H1 (cell line): ENCODE data around the gene YWHAG. TPM values are rescaled to one million over a fixed set of nuclear protein-coding genes. Genes with fewer than 3 reads are reported as not detected.

ENCODE experiments used
- CTCF ChIA-PET: fragments of 300-600 bp; sonication (Branson Sonifier 250); formaldehyde crosslinking; loops from one replicate; lab custom pipeline; 2021; ENCODE audit not compliant: partially characterized antibody; lab: Charles Lee
- POLR2A ChIA-PET: fragments of 300-600 bp; sonication (Branson Sonifier 250); formaldehyde crosslinking; loops from one replicate; lab custom pipeline; 2021; ENCODE audit warnings: inconsistent platforms; ENCODE audit not compliant: partially characterized antibody; lab: Charles Lee
- DNase-seq, 2 experiments: peaks; one replicate each; pipeline versions ENCODE4 v3.0.0 to v3.0.0-alpha.2; 2010 to 2022; ENCODE audit warnings: low spot score in 2 of 2, low read depth in 1 of 2, mixed read lengths in 1 of 2
- FAIRE-seq: peaks from 2 replicates; lab custom pipeline; 2011; peaks lifted over from hg19 to GRCh38; lab: Jason Lieb, UNC
- H2AFZ ChIP-seq: 2 replicates; pipeline ENCODE4 v1.8.1; 2012; ENCODE audit warnings: low read length, inconsistent platforms
- H2AK5ac ChIP-seq: 2 replicates; pipeline ENCODE4 v1.6.1; 2013; ENCODE audit warnings: low read depth, low read length
- H2BK120ac ChIP-seq: replicated peaks from 2 replicates; pipeline ENCODE3; 2013; ENCODE audit warnings: low read depth, low read length, inconsistent platforms
- H2BK12ac ChIP-seq: 2 replicates; pipeline ENCODE4 v1.6.1; 2013; ENCODE audit warnings: low read depth, low read length
- H2BK15ac ChIP-seq: 2 replicates; pipeline ENCODE4 v1.6.1; 2013; ENCODE audit warnings: low read length
- H2BK20ac ChIP-seq: 2 replicates; pipeline ENCODE4 v1.6.1; 2013; ENCODE audit warnings: low read length
- H2BK5ac ChIP-seq: 2 replicates; pipeline ENCODE4 v1.6.1; 2013; ENCODE audit warnings: low read depth, low read length
- H3K14ac ChIP-seq: 2 replicates; pipeline ENCODE4 v1.6.1; 2013; ENCODE audit warnings: inconsistent platforms; ENCODE audit not compliant: insufficient read length
- H3K18ac ChIP-seq: 2 replicates; pipeline ENCODE4 v1.6.1; 2013; ENCODE audit warnings: low read length; ENCODE audit errors: extremely low read depth
- H3K23ac ChIP-seq: 2 replicates; pipeline ENCODE4 v1.6.1; 2013; ENCODE audit warnings: inconsistent platforms; ENCODE audit not compliant: insufficient read length
- H3K23me2 ChIP-seq: 2 replicates; pipeline ENCODE4 v1.6.1; 2013; ENCODE audit warnings: low read depth, low read length
- H3K27ac ChIP-seq: 2 replicates; pipeline ENCODE4 v1.6.1; 2011; ENCODE audit warnings: low read depth, low read length, inconsistent platforms
- H3K27me3 ChIP-seq, 4 experiments: replicated peaks in 1 of 4; 1 replicate in 1 of 4; 2 replicates in 3 of 4; pipeline versions ENCODE4 v1.6.1 to v1.8.1; 2011 to 2013; ENCODE audit warnings: low read length in 3 of 4, mild to moderate bottlenecking in 3 of 4, inconsistent platforms in 2 of 4, mixed read lengths in 2 of 4, moderate library complexity in 1 of 4; ENCODE audit not compliant: control insufficient read depth in 3 of 4, insufficient read depth in 3 of 4; ENCODE audit errors: extremely low read depth in 1 of 4
- H3K36me3 ChIP-seq, 4 experiments: 2 replicates each; pipeline versions ENCODE4 v1.6.1 to v1.8.1; 2011 to 2013; ENCODE audit warnings: mild to moderate bottlenecking in 4 of 4, low read length in 3 of 4, moderate library complexity in 2 of 4, control low read depth in 1 of 4, inconsistent platforms in 1 of 4; ENCODE audit not compliant: insufficient read depth in 4 of 4, control insufficient read depth in 2 of 4
- H3K4ac ChIP-seq: replicated peaks from 2 replicates; pipeline ENCODE3; 2013; ENCODE audit warnings: low read length, low read depth, mixed read lengths, inconsistent platforms; ENCODE audit not compliant: insufficient read length
- H3K4me1 ChIP-seq, 4 experiments: replicated peaks in 1 of 4; 1 replicate in 1 of 4; 2 replicates in 3 of 4; pipeline versions ENCODE4 v1.6.1 to v1.8.1; 2011 to 2013; ENCODE audit warnings: low read length in 3 of 4, inconsistent platforms in 2 of 4, mixed read lengths in 1 of 4; ENCODE audit not compliant: insufficient read depth in 4 of 4, control insufficient read depth in 3 of 4
- H3K4me2 ChIP-seq, 2 experiments: 2 replicates each; pipeline versions ENCODE4 v1.6.1 to v1.8.1; 2011 to 2013; ENCODE audit warnings: low read depth in 2 of 2, low read length in 2 of 2, control low read depth in 1 of 2, inconsistent platforms in 1 of 2, mild to moderate bottlenecking in 1 of 2; ENCODE audit not compliant: insufficient read depth in 1 of 2
- H3K4me3 ChIP-seq, 4 experiments: fragments of 200-600, 300-600 bp in 1 of 4; sonication (generic), shearing (Covaris generic), sonication (Bioruptor Twin) in 1 of 4; 2 replicates each; pipeline versions ENCODE4 v1.5.1 to v1.8.1; 2011 to 2016; ENCODE audit warnings: low read length in 4 of 4, low read depth in 3 of 4, control low read depth in 2 of 4, inconsistent platforms in 2 of 4, mild to moderate bottlenecking in 2 of 4, mixed read lengths in 1 of 4, moderate library complexity in 1 of 4; ENCODE audit not compliant: insufficient read depth in 2 of 4; ENCODE audit errors: extremely low read depth in 1 of 4
- H3K56ac ChIP-seq: replicated peaks from 2 replicates; pipeline ENCODE3; 2013; ENCODE audit warnings: low read depth, mild to moderate bottlenecking, mixed read lengths, low read length, inconsistent platforms; ENCODE audit not compliant: insufficient read length
- H3K79me1 ChIP-seq: 2 replicates; pipeline ENCODE4 v1.6.1; 2013; ENCODE audit warnings: low read depth, low read length, control low read depth
- H3K79me2 ChIP-seq, 2 experiments: 2 replicates each; pipeline versions ENCODE4 v1.6.1 to v1.8.1; 2012 to 2013; ENCODE audit warnings: low read length in 2 of 2, mild to moderate bottlenecking in 2 of 2, inconsistent platforms in 1 of 2; ENCODE audit not compliant: insufficient read depth in 2 of 2, control insufficient read depth in 1 of 2
- H3K9ac ChIP-seq, 4 experiments: replicated peaks in 1 of 4; 1 replicate in 1 of 4; 2 replicates in 3 of 4; pipeline versions ENCODE4 v1.6.1 to v1.8.1; 2011 to 2013; ENCODE audit warnings: low read depth in 3 of 4, low read length in 3 of 4, control low read depth in 2 of 4, mild to moderate bottlenecking in 2 of 4, moderate library complexity in 2 of 4, inconsistent platforms in 1 of 4; ENCODE audit errors: extremely low read depth in 1 of 4
- H3K9me3 ChIP-seq, 2 experiments: 2 replicates each; pipeline versions ENCODE4 v1.6.1 to v1.8.1; 2012 to 2013; ENCODE audit warnings: mild to moderate bottlenecking in 2 of 2, moderate library complexity in 2 of 2, control low read depth in 1 of 2, inconsistent platforms in 1 of 2, low read depth in 1 of 2, low read length in 1 of 2, mixed read lengths in 1 of 2; ENCODE audit not compliant: insufficient read depth in 2 of 2
- H4K20me1 ChIP-seq, 2 experiments: replicated peaks in 1 of 2; 2 replicates each; pipeline versions ENCODE3 to v1.8.1; 2011 to 2013; ENCODE audit warnings: inconsistent platforms in 2 of 2, low read length in 2 of 2, mild to moderate bottlenecking in 1 of 2; ENCODE audit not compliant: insufficient read depth in 2 of 2, control insufficient read depth in 1 of 2
- H4K5ac ChIP-seq: 2 replicates; pipeline ENCODE4 v1.6.1; 2013; ENCODE audit warnings: low read length, low read depth, mixed read lengths, inconsistent platforms; ENCODE audit not compliant: insufficient read length
- H4K8ac ChIP-seq: 2 replicates; pipeline ENCODE4 v1.8.0; 2013; ENCODE audit warnings: mild to moderate bottlenecking, moderate library complexity, low read length, inconsistent platforms; ENCODE audit not compliant: insufficient read depth; ENCODE audit errors: extremely low read depth
- H4K91ac ChIP-seq: replicated peaks from 2 replicates; pipeline ENCODE3; 2013; ENCODE audit warnings: low read length, mixed read lengths, inconsistent platforms; ENCODE audit not compliant: insufficient read length
- ASH2L ChIP-seq: fragments of 200-600, 300-600 bp; sonication (generic); IDR thresholded peaks from one replicate; pipeline ENCODE4 v1.7.1; 2017; ENCODE audit warnings: low read length
- CHD2 ChIP-seq: IDR thresholded peaks from 2 replicates; pipeline ENCODE4 v1.6.1; 2012; ENCODE audit warnings: low read length, improper control_type of control experiment
- MAFK ChIP-seq: IDR thresholded peaks from 2 replicates; pipeline ENCODE4 v1.6.1; 2012; ENCODE audit warnings: low read depth, mild to moderate bottlenecking, improper control_type of control experiment, low read length
- POLR2AphosphoS5 ChIP-seq: IDR thresholded peaks from 2 replicates; pipeline ENCODE4 v1.6.1; 2011; ENCODE audit warnings: low read depth, low read length
- RBBP5 ChIP-seq: IDR thresholded peaks from 2 replicates; pipeline ENCODE4 v1.7.1; 2012; ENCODE audit warnings: low read depth, mild to moderate bottlenecking, inconsistent platforms, low read length, moderate library complexity, borderline replicate concordance
- RNF2 ChIP-seq: fragments of 200-900, 300-1000 bp; sonication (generic); IDR thresholded peaks from 2 replicates; pipeline ENCODE4 v1.7.1; 2016; ENCODE audit warnings: borderline replicate concordance, low read depth, mild to moderate bottlenecking, antibody characterized with exemption, low read length; ENCODE audit not compliant: poor library complexity, severe bottlenecking; ENCODE audit errors: missing control alignments
- SIRT6 ChIP-seq: IDR thresholded peaks from one replicate; pipeline ENCODE4 v1.7.1; 2012; ENCODE audit warnings: low read length, inconsistent platforms
- SP4 ChIP-seq: IDR thresholded peaks from 2 replicates; pipeline ENCODE4 v1.6.1; 2012; ENCODE audit warnings: low read length, inconsistent platforms
- TBP ChIP-seq: IDR thresholded peaks from 2 replicates; pipeline ENCODE4 v1.6.1; 2011; ENCODE audit warnings: low read depth, low read length, improper control_type of control experiment
- WGBS, 2 experiments: shearing (Covaris generic) in 1 of 2; methylation state at CpG; one replicate each; pipeline versions ENCODE4 v1.1.6 to v1.1.7; 2013 to 2015; ENCODE audit warnings: low lambda C conversion rate in 2 of 2, mixed read lengths in 2 of 2, inconsistent platforms in 1 of 2, low coverage in 1 of 2, missing lambda C conversion rate in 1 of 2; ENCODE audit not compliant: insufficient replicate concordance in 2 of 2, insufficient coverage in 1 of 2, insufficient read length in 1 of 2; ENCODE audit errors: extremely low coverage in 1 of 2, missing lambda C conversion rate in 1 of 2; 5-methylcytosine and 5-hydroxymethylcytosine counted together
- polyA plus RNA-seq, 7 experiments: library from polyadenylated mRNA; depleted of rRNA in 3 of 7; stranded (reverse) in 5 of 7; unstranded in 2 of 7; fragments of >200 nt in 5 of 7; fragments of 200-250 nt in 2 of 7; gene quantifications; 1 replicate in 5 of 7; 2 replicates in 1 of 7; 4 replicates in 1 of 7; pipeline versions ENCODE4 v1.2.1 to v1.2.3, GENCODE V29; 2011 to 2013; ENCODE audit warnings: missing spikeins in 2 of 7, mixed read lengths in 2 of 7
- total RNA-seq: library from RNA; stranded (reverse); fragmentation: NEBNext Ultra II Directional; extraction: Animal tissue kit (Norgen Biotek cat#: 25700); gene quantifications from 2 replicates; pipeline ENCODE4 v1.2.1, GENCODE V29; 2021
- TF ChIP-seq, protein P1 (sequence below): IDR thresholded peaks from 2 replicates; pipeline ENCODE4 v1.6.1; 2012; ENCODE audit warnings: inconsistent platforms

Gene YWHAG
- total and polyA plus RNA-seq, 2 of the 8 experiments (the other 6 are each of a cell fraction or from before 2014, with no cell fraction given) = 57.2 to 241 TPM

GRCh38 chr7:76302347-76303201, 56.2 kb downstream of the YWHAG start, which contains the start of gene HSPB1:
Gene HSPB1, plus strand, starts transcription at chr7:76302673. Its CDS starts 40 bp downstream, at chr7:76302713.
- Histone ChIP-seq H2AFZ (peak within 1 kb of the TSS; percentile 30; the same call in 1 of the 2 replicates), H4K5ac (peak within 1 kb of the TSS; percentile 73), H3K56ac (peak within 1 kb of the TSS; percentile 64), H4K91ac (no peak within 1 kb of the TSS), H2BK15ac (peak within 1 kb of the TSS; percentile 98), H3K36me3 (no peaks in the 10 kb centered on the region), H2BK20ac (no peak within 1 kb of the TSS), H2BK5ac (peak within 1 kb of the TSS; percentile 81), H3K27me3 (peaks cover 0 to 6% (median 4%) of the 10 kb centered on the region in 4 experiments; a peak in 3 of 7 replicates), H2AK5ac (no peak within 1 kb of the TSS), H2BK12ac (peak within 1 kb of the TSS; percentile 50; the same call in 1 of the 2 replicates), H4K8ac (0 out of 2 replicates have a peak within 1 kb of the TSS, but pooled peaks have one; percentile 12), H3K9me3 (no peaks in the 10 kb centered on the region), H3K4me1 (peaks cover 0 to 8% (median 3%) of the 10 kb centered on the region in 4 experiments; a peak in 2 of 7 replicates), H3K27ac (no peak within 1 kb of the TSS), H3K23ac (no peak within 1 kb of the TSS), H3K18ac (peak within 1 kb of the TSS; percentile 99), H3K14ac (no peak within 1 kb of the TSS), H3K4ac (peak within 1 kb of the TSS; percentile 44), H4K20me1 (no peaks in the 10 kb centered on the region), H3K4me3 (peak within 1 kb of the TSS; percentile 44 to 68 (median 48)), H3K4me2 (peak within 1 kb of the TSS; percentile 48 to 87), H3K9ac (peak within 1 kb of the TSS in 2 of 4 experiments; percentile 9 to 41; a peak in 4 of 7 replicates), H3K23me2 (peaks cover 4% of the 10 kb centered on the region; the same call in 1 of the 2 replicates), H3K79me2 (no peaks in the 10 kb centered on the region), H3K79me1 (no peaks in the 10 kb centered on the region), H2BK120ac (peak within 1 kb of the TSS; percentile 69)
- DNase-seq (peak in 1 of 2 experiments; percentile 87), FAIRE-seq (no peak)
- WGBS, 2 experiments = 6% methylated on average over 53 of the region's 75 CpGs; no CpG with 5 or more reads in 1 of the 2 experiments
- ChIA-PET POLR2A (interaction anchor here (0.6 to 3.0 kb wide), 16 partner anchors 8 to 653 kb away, joined by 3 to 16 read pairs (median 4); no protein-coding TSS in a partner anchor), CTCF (interaction anchor here (0.7 to 20.9 kb wide), 10 partner anchors 11 to 125 kb away, joined by 3 to 426 read pairs (median 4); no protein-coding TSS in a partner anchor)
- TF ChIP-seq, protein P1, sequence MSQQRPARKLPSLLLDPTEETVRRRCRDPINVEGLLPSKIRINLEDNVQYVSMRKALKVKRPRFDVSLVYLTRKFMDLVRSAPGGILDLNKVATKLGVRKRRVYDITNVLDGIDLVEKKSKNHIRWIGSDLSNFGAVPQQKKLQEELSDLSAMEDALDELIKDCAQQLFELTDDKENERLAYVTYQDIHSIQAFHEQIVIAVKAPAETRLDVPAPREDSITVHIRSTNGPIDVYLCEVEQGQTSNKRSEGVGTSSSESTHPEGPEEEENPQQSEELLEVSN = peak; percentile 83
- TF ChIP-seq SP4 (0 out of 2 replicates have a peak, but pooled peaks have one; percentile 55), CHD2 (no peak), RBBP5 (peak; percentile 52; the same call in 1 of the 2 replicates), POLR2AphosphoS5 (0 out of 2 replicates have a peak, but pooled peaks have one; percentile 38), RNF2 (peak; percentile 29), TBP (peak; percentile 72), SIRT6 (no peak), ASH2L (peak; percentile 53), MAFK (no peak)
